ENCODE results near the gene LRRC25.
"Not testable (repeated sequence)": the region's sequence is repeated elsewhere in the genome, so short reads cannot be mapped to it uniquely, and the experiment has no call there.

The LRRC25 gene

DNA sequence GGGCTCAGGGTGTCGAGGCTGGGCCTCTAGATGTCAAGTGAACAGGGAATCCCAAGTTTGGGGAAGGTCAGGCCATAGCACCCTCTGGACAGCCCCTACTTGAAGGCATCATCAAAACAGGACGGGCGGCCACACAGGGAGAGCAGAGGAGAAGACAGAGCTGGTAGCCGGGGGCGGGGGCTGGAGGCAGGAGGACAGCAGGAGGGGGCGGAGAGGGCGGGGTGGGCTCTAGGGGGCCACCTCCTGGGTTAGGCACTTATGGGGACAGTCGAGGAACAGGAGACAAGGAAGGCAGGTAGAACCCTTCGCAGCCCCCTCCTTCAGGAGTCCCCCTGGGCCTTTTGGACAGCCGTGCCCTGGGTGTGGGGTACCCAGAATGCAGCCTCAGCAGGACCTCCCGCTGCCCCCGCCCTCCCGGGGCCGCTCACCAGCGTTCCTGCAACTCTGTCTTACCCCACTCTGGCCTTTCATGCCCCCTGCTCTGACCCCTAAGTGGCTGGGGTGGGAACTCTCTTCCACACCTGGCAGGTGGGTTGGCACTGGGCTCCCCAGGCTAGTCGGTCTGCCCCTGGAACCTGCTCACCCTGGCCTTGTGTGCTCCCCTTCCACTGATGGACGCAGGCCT, 27.6 kb upstream of the LRRC25 start:
- no peak for DNase-seq (ENCODE audit: low spot score)

DNA sequence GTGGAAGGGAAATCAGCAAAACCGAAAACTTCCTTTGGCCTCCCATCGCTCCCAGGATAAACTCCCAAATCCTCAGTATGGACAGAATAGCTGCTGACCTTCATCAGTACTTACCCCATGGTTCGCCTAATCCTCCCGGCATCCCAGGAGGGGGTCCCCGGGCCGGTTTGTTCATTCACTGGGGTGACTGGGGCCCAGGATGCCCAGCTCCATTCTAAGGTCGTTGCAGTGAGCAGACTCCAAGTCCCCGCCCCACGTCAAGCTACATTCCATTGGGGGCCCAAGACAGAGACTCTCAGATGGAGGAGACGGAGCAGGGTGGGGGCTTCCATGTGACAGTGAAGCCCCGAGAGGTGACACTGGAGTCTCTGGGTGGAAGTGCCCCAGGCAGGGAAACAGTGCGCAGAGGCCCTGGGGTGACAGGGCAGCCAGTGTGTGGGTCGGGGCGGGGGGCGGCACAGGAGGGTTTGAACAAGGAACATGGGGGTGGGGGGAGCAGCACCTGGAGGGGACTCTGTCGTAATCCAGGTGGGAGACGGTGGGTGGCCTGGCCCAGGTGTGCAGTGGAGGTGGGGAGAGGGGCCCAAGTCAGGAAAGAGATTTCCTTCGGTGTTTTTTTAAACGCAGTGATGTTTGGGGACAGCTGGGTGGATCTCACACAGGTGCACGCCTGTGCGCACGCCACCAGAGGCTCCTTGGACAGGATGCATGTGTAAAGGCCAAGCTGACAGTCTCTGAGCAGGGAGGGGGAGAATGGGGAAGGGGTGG, 26.9 kb upstream of the LRRC25 start:
- DNase-seq (ENCODE audit: low spot score), result no peak

DNA sequence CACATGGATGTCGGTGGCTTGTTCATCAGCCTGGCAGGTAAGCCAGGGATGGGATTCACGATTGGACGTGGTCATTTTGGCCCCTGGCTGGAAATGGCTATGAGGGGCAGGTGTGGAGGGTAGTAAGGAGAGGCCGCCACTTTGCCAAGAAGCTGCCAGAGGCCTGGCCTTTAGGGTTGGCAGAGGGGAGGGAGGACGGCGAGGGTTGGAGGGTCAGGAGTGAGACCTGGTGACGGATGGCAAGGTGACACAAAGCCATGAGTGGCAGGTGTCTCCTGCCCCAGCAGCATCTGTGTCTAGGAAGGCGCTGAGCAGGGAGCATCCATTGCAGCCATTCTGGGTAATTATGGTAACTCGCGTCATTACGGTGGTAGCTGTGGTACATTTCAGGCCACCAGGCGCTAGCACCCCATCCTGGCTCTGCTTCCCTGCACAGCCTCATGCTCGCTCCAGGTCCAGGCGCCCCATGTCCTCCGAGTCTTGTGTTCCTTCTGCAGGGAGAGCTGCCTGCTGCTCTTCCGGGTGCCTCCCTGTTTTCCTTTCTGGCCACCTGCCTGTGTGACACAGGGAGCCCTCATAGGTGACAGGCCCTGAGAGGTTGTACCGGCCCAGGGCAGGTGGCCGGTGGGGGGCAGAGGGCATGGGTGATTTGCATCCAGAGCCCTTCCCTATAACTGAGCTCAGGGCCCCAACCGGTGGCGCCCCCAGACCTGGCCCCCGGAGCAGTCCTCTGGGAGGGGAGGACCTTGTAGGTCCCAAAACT, 26.0 kb upstream of the LRRC25 start:
- no peak for DNase-seq (ENCODE audit: low spot score)

DNA sequence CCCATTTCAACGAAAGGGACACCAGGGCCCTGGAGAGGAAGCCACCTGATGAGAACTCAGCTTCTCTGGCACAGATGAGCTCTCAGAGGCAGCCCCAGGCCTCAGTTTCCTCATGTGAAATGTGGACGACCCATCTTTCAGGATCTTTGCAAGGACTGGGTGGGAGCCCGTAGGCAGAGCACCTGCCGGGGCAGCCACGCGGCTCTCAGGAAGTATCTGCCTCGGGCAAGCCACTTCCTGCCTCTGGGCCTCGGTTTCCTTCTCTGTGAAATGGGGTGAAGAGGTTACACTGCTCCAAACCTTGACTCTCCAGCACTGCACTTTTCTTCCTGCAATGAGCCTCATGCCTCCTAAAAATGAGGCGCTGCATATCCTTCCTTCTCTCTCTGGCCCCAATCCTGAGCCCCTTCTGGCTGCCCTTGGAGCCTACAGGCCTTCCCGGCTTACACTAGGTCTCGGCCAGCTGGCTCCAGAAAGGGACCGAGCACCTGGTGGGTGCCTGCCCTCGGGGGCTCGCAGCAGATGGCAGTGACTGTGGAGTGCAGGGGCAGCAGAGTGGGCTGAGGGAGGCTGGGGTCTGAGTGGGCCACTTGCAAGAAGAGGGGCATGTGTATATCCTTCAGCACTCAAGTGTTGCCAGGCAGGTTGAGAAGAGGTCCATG, 25.2 kb upstream of the LRRC25 start:
- DNase-seq (ENCODE audit: low spot score), result no peak

DNA sequence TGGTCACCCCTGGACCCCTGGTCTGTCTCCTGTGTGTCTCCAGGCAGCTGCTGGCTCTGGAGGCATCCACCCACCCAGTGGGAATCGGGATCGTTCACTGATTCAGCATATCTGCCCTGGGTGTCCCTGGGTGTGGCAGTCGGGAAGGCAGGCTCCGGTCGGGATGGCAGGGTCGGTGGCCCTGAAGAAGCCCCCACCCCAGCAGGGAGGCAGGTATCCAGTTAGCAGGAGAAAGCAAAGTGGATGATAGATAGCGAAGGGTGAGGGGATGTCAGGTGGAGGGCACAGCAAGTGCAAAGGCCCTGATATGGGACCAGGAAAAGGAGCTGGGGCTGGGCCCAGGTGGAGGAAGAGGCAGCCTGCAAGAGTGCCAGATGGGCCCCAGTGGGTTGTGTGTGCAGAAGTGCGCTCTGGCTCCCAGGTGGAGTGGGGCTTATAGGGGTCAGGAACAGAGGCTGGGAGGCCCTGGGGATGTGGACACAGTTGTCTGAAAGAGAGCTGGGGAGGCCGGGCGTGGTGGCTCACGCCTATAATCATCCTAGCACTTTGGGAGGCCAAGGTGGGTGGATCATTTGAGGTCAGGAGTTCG, 24.0 kb upstream of the LRRC25 start:
- DNase-seq (ENCODE audit: low spot score), result no peak

DNA sequence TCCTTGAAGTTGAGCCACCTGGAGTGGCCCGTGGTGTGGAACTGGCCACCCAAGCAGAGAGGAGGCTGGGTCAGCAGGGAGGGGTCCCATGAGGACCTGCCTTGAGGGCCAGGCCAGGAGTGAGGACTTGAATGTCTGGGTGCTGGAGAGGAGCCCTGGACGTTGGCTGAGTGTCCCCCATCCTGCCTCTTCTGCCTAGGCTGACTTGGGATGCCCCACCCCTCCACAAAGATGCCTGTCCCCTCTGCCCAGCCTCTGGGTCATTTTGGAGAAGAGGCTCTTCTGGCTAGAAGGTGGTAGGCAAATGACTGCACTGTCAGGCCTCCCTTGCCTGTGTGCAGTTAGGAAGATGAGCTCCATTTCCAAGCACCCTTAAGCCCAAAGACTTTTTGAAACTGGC, 23.5 kb upstream of the LRRC25 start:
- no peak for DNase-seq (ENCODE audit: low spot score)

DNA sequence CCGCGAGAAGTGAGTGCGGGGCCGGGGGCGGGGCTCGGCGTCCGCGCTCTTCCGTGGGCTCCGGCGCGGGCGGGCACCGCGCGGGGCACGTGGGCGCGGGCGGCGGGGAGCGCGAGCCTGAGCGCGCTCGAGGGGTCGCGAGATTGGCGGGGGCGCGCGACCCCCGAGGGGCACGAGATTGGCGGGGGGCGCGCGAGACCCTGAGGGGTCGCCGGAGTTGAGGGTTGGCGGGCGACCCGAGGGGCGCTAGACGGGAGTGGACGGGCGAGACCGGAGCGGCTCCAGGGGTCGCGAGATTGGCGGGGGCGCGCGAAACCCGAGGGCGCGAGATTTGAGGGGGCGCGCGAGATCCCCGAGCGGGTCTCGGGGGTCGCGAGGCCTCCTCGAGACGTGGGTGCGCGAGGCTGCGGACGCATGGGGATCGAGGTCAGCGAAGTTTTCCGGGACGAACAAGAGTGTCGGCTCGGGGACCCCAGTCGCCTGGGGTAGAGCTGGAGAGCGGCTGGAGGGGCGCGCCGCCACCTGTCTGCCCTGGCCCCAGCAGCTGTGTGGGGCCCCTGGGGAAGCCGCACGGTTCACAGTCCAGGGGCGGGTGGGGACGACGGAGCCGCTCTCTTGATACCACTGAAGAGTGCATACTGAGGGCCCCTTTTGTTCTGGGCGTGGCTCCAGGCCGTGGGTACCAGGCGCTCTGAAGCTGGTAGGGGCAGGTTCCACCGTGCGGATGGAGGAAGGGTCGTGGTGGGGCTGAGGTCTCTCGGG, 22.5 kb upstream of the LRRC25 start:
- peak; percentile 42 for DNase-seq (ENCODE audit: low spot score)

DNA sequence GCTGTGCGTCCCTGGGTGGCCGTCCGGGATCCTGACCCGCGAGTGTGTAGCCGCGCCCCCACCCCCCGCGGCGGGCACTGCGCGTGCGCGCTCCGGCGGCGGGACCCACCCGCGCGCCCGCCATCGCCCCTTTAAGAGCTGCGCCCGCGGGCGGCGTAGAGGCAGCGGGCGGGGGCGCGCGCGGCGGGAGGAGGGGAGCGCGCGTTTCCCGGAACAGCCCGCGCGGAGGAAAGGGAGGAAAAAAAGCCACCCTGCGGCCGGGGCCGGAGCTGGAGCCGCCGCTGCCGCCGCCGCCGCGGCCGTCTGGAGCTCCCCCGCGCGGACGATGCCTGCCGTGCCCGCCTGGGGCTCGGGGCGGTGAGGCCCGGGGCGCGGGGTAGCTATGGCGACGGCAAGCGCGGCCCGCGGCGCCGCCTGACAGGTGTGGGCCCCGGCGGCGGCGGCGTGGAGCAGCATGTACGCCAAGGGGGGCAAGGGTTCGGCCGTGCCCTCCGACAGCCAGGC, 21.8 kb upstream of the LRRC25 start, which contains the start of gene SSBP4:
Gene SSBP4, plus strand, starts transcription at position 204 of the 504 bp plus-strand sequence. Its CDS starts 251 bp downstream, at position 455.
- DNase-seq (ENCODE audit: low spot score), result peak; percentile 92

DNA sequence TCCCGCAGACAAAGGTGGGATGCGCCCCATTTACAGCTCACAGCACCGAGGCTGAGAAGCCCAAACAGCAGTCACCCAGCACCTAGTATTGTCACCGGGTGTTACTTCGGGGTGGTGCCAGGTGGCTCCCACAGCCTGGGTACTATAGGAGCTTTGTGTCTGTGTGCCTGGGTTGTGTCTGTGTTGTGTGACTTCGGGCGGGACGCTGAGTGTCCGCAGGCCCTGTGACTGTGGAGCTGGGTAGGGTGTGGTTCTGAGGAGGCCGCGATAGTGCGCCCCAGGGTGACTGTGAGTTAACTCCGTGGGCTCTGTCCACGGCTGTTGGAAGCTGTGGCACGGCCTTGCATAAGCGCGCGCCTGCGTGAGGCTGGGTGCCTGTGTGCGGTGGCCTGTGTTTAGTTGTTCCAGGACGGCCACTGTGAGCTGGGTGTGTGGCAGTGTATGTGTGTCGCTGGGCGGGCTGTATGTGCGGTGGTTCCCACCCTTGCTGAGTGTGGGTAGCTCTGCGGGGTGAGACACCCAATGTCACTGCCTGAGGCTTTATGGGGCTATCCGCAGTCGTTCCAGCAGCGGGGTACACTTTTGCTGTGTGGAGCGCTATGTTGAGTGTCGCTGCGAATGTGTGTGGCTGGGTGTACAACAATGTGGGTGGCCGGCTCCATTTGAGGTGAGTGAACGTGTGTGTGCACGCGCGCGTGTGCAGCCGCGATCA, 21.2 kb upstream of the LRRC25 start:
- DNase-seq (ENCODE audit: low spot score), result no peak

DNA sequence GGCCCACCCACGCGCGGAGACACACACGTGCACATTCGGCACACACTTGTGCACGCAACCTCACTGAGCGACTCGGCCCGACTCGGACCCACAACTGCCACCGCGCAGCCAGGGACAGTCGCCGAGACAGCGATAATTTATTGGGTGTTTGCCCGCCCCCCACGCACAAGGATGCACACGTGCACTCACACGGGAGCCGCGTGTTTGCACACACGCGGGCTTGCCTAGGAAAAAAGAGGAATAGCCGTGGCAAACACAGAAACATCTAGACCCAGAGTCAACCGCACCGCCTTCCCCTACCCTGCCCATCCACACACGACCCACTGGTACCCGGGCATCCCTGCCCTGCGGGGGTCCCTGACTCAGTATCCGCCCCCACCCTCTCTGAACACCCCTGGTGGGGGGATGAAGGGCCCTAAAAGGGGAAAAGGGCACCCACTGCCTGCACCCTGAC, 20.6 kb upstream of the LRRC25 start:
- no peak for DNase-seq (ENCODE audit: low spot score)

DNA sequence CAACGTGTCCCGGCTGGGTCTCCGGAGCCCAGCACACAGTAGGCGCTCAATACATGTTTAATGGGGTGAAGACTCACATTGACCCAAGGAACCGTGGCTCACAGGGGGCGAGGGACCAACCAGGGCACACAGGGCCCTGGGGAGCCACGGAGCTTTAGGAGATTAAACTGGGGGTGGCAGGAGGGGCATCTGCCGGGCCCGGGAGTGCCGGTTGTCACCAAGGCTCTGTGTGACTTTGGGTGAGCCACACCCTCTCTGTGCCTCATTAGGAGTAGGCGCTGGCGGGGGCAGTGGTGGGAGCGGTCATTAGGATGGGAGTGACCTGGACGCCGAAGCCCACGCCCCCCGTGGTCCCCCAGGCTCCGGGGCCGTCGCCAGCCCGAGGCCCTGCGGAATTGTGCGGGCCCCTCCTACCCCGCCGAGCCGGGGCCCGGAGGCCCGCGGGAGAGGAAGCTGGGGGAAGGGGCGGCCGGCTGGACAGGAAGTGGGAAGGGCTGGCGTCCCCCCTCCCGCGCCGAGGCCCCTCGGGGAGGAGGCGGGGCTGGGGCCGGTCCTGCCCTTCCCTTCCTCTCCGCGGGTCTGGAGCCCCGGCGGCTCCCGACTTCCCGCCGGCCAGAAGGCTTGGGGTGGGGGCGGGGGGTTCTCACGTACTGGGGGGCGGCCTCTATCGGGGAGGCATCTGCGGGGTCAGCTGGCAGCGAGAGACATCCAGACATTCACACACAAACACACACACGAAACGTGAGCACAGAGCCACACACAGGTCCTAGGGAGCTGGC, 20.0 kb upstream of the LRRC25 start:
- peak; percentile 85 for DNase-seq (ENCODE audit: low spot score)

DNA sequence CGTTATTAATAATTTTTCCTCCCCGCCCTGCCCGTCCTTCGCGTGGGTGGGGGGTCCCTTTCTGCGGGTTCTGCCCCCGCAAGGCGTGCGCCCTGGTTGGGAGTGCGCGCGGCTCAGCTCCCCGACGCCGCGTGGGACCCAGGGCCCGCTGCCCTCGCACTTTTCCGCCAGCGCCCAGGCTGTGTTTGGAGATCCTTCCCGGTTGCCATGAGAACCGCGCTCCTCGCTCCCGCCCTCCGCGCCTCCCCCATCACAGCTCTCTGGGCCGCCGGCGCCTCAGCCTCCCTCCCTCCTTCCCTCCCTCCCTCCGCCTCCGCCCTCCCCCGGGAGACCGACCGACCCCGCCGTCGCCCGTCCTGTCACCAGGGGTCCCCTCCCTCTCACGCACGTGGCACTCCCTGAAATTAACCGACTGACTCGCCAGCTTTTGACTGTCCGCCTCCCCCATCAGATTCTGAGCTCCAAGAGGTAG, 19.4 kb upstream of the LRRC25 start:
- peak; percentile 82 for DNase-seq (ENCODE audit: low spot score)

DNA sequence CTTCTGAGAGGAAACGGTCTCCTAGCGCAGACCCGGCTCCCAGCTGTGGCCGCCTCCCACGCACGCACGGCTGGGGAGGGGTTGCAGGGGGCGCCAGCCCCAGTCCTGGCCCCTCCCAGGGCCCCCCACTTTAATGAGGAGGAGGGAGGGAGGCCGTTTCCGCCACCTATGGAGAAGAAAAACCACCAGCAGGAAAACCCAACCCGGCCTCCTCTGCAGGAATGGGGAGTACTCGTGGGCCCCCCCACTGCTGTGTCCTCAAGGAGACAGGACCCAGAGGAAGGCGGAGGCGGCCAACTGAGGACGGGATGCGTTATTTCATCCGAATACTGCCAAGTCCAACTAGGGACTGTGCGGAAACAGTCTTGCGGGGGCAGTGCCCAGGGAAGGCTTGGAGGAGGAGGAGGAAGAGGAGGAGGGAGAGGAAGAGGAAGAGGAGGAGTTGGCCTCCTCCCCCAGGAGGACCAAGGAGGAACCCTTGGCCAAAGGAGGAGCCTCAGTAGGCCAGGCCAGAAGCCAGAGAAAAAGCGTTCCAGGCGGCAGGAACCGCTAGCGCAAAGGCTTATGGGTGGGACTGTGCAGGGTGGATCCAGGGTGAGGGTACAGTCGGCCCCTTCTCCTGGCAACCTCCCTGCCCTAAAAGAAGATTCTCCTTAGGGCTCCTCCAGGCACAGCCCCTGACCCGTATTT, 17.9 kb upstream of the LRRC25 start:
- no peak for DNase-seq (ENCODE audit: low spot score)

DNA sequence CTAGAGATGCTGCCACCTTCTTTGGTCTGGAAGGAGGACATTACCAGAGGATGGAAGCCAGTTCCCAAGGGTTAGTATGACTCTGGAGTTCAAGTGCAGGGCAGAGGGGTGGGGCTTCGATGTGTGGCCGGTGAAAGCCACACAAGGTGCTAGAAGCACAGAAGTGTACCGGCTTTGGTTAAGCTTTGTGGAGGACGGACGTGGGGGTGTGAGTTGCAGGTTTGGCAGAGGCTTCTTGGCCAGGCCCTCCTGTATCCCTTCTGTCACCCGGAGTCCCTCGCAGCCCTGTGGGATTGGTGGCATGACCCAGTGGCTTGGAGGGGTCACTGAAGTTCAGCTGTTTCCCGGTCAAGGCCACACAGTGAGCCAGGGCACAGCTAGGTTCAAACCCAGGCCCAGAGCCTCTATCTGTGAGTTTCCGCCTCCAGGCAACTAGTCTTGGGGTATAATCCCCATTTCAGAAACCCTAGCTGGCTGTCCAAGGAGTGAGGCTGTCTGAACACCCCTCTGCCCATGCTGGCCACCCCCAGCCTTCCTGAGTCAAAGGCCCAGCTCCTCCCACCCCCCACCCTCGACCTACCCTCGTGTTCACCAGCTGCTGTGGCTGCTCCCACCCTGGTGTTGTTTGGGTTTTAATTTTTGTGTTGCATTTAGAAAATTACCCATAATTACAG, 17.2 kb upstream of the LRRC25 start:
- DNase-seq (ENCODE audit: low spot score), result no peak

DNA sequence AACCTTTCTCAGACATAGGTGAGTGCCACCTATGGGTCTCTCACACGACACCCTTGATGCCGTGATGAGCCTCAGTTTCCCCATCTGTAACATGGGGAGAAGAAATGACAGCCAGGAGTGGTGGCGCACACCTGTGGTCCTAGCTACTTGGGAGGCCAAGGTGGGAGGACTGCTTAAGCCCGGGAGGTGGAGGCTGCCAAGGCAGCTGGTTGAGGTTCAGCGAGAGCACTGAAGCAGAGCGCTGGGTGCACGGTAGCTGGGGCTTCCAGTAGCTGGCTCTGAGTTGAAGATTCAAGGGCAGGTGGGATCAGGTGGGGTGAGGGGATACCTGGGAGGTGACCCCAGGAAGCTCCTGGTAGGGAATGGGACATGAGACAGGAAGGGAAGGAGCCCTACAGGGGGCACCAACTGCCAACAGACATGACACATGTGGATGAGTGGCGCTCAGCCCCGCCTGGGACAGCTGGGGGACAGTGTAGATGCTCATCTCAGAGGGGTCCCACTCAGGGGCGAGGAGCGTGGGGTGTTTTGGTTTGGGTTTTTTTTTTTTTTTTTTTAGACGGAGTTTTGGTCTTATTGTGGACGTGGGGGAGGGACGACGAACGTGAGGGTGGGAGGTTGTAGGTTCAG, 15.3 kb upstream of the LRRC25 start:
- DNase-seq (ENCODE audit: low spot score), result no peak

DNA sequence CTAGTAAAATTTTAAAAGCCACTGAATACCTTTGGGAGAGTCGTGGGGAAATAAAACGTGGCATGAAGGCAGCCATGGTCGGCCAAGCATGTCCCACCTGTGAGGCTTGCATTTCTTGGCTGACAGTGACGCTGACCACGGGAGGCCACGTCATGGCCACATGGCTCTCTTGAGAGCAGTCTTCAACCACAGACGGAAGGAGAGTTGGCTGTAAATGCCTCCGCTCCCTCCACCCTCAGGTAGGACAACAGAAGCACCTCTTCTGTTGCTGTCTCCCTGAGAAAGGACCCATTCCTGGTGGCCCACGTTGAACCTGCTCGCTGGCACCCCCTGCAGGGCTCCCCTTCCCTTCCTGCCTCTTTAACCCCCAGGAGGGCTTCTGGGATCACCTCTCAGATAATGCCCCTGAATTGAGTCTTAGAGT, 10.6 kb upstream of the LRRC25 start:
- peak; percentile 57 for DNase-seq (ENCODE audit: low spot score)

DNA sequence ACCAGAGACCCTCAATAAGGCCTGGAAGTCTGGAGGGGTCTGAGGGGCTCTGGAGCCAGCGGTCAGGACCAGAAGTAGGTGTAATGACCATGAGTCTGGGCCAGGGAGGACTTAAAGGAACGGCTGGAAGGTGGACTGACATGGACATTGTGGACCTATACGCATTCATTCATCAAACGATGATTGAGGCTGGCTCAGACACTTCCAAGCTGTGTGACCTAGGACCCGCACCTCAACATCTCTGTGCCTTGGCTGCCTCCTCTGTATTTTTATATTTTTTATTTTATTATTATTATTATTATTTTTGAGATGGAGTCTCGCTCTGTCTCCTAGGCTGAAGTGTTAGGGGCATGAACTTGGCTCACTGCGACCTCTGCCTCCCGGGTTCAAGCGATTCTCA, 9.3 kb upstream of the LRRC25 start:
- DNase-seq (ENCODE audit: low spot score), result no peak

DNA sequence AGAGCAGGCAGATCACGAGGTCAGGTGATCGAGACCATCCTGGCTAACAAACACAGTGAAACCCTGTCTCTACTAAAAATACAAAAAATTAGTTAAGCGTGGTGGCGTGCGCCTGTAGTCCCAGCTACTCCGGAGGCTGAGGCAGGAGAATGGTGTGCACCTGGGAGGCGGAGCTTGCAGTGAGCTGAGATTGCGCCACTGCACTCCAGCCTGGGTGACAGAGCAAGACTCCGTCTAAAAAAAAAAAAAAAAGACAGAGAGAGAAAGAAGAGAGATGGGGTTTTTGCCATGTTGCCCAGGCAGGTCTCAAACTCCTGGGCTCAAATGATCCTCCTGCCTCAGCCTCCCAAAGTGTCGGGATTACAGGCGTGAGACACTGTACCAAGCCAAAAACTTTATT, 8.3 kb upstream of the LRRC25 start:
- not testable (repeated sequence) for DNase-seq (ENCODE audit: low spot score)

All from iPS-NIHi11 (cell line).